Neural cell (in vitro differentiated cells): ENCODE results near the gene SLC9A3. TPM values are rescaled to one million over a fixed set of nuclear protein-coding genes. Genes with fewer than 3 reads are reported as not detected.

ENCODE experiments used
- H2AFZ ChIP-seq: fragments of 200-600, 300-800 bp; sonication (generic), shearing (Covaris generic); 2 replicates; pipeline ENCODE4 v1.6.0; 2014; ENCODE audit warnings: low read depth, mild to moderate bottlenecking, antibody characterized with exemption, low read length, moderate library complexity
- H3F3A ChIP-seq: fragments of 200-600 bp; shearing (Covaris generic); 2 replicates; pipeline ENCODE4 v1.6.1; 2016; ENCODE audit warnings: mild to moderate bottlenecking, moderate library complexity, mixed read lengths, antibody characterized with exemption, low read length; ENCODE audit not compliant: insufficient read depth, poor library complexity, severe bottlenecking
- H3K27ac ChIP-seq: fragments of 200-600, 300-800 bp; sonication (generic), shearing (Covaris generic); 2 replicates; pipeline ENCODE4 v1.5.1; 2014; ENCODE audit warnings: mild to moderate bottlenecking, low read length, moderate library complexity
- H3K27me3 ChIP-seq: fragments of 300-800, 200-600 bp; sonication (generic), shearing (Covaris generic); 2 replicates; pipeline ENCODE4 v1.6.0; 2014; ENCODE audit warnings: mild to moderate bottlenecking, low read depth, low read length, moderate library complexity; ENCODE audit not compliant: insufficient read depth
- H3K36me3 ChIP-seq: fragments of 300-800, 200-600 bp; sonication (generic), shearing (Covaris generic); 2 replicates; pipeline ENCODE4 v1.5.1; 2014; ENCODE audit warnings: mild to moderate bottlenecking, antibody characterized with exemption, low read length, moderate library complexity; ENCODE audit not compliant: insufficient read depth
- H3K4me2 ChIP-seq: fragments of 300-800, 200-600 bp; sonication (generic), shearing (Covaris generic); 2 replicates; pipeline ENCODE4 v1.6.0; 2014; ENCODE audit warnings: mild to moderate bottlenecking, low read length
- H3K4me3 ChIP-seq: fragments of 300-800, 200-600 bp; sonication (generic), shearing (Covaris generic); 2 replicates; pipeline ENCODE4 v1.5.1; 2014; ENCODE audit warnings: mild to moderate bottlenecking, low read length, moderate library complexity
- H3K79me2 ChIP-seq: fragments of 200-600 bp; shearing (Covaris generic); replicated peaks from 2 replicates; pipeline ENCODE4 v1.6.0; 2014; ENCODE audit warnings: mild to moderate bottlenecking, low read length, moderate library complexity; ENCODE audit not compliant: insufficient read depth
- H3K9ac ChIP-seq: fragments of 300-800, 200-600 bp; sonication (generic), shearing (Covaris generic); 2 replicates; pipeline ENCODE4 v1.6.1; 2016; ENCODE audit warnings: mild to moderate bottlenecking, low read length, mixed read lengths
- H3K9me2 ChIP-seq: fragments of 200-600 bp; shearing (Covaris generic); 2 replicates; pipeline ENCODE4 v1.6.1; 2016; ENCODE audit warnings: mild to moderate bottlenecking, low read length, mixed read lengths; ENCODE audit not compliant: insufficient read depth
- H3K9me3 ChIP-seq: fragments of 200-600, 300-800 bp; sonication (generic), shearing (Covaris generic); 2 replicates; pipeline ENCODE4 v1.6.1; 2016; ENCODE audit warnings: mild to moderate bottlenecking, mixed run types, low read length, moderate library complexity, mixed read lengths
- H4K20me1 ChIP-seq: fragments of 200-600 bp; shearing (Covaris generic); 2 replicates; pipeline ENCODE4 v1.6.1; 2016; ENCODE audit warnings: mild to moderate bottlenecking, mixed run types; ENCODE audit not compliant: insufficient read depth
- EP300 ChIP-seq: fragments of 450-650 bp; conservative IDR thresholded peaks from 2 replicates; pipeline ENCODE4 v1.6.1; 2014; ENCODE audit warnings: antibody characterized with exemption, mild to moderate bottlenecking, moderate library complexity; ENCODE audit not compliant: poor library complexity, severe bottlenecking
- EZH2 ChIP-seq: fragments of 200-600, 300-800 bp; shearing (Covaris generic), sonication (generic); IDR thresholded peaks from 2 replicates; pipeline ENCODE4 v1.6.1; 2014; ENCODE audit warnings: antibody characterized with exemption, low read length, borderline replicate concordance, mild to moderate bottlenecking; ENCODE audit not compliant: insufficient read depth, poor library complexity, severe bottlenecking
- MXI1 ChIP-seq: fragments of 450-650 bp; conservative IDR thresholded peaks from 2 replicates; pipeline ENCODE4 v1.6.1; 2014; ENCODE audit warnings: antibody characterized with exemption, mild to moderate bottlenecking; ENCODE audit not compliant: poor library complexity, severe bottlenecking
- POLR2AphosphoS5 ChIP-seq: IDR thresholded peaks from 2 replicates; pipeline ENCODE4 v1.6.1; 2012
- RAD21 ChIP-seq: fragments of 450-650 bp; conservative IDR thresholded peaks from 2 replicates; pipeline ENCODE4 v1.6.1; 2014; ENCODE audit warnings: antibody characterized with exemption, mild to moderate bottlenecking, moderate library complexity
- SMC3 ChIP-seq: fragments of 450-650 bp; conservative IDR thresholded peaks from 2 replicates; pipeline ENCODE4 v1.6.1; 2014; ENCODE audit warnings: antibody characterized with exemption, mild to moderate bottlenecking, moderate library complexity; ENCODE audit not compliant: poor library complexity
- TAF1 ChIP-seq: IDR thresholded peaks from 2 replicates; pipeline ENCODE4 v1.6.1; 2012; ENCODE audit warnings: low read depth
- polyA plus RNA-seq: library from polyadenylated mRNA; depleted of rRNA; stranded (reverse); fragments of >200 nt; gene quantifications from 2 replicates; pipeline ENCODE4 v1.2.3, GENCODE V29; 2014
- TF ChIP-seq, protein P1 (sequence below): IDR thresholded peaks from 2 replicates; pipeline ENCODE4 v1.6.1; 2012; ENCODE audit warnings: borderline replicate concordance
- TF ChIP-seq, protein P2 (sequence below): fragments of 450-650 bp; IDR thresholded peaks from 2 replicates; pipeline ENCODE4 v1.5.1; 2014; ENCODE audit warnings: antibody characterized with exemption, mild to moderate bottlenecking, moderate library complexity; ENCODE audit not compliant: poor library complexity, severe bottlenecking

Gene SLC9A3
- polyA plus RNA-seq, 1 donor from 2014 or later = 4.0 TPM

DNA sequence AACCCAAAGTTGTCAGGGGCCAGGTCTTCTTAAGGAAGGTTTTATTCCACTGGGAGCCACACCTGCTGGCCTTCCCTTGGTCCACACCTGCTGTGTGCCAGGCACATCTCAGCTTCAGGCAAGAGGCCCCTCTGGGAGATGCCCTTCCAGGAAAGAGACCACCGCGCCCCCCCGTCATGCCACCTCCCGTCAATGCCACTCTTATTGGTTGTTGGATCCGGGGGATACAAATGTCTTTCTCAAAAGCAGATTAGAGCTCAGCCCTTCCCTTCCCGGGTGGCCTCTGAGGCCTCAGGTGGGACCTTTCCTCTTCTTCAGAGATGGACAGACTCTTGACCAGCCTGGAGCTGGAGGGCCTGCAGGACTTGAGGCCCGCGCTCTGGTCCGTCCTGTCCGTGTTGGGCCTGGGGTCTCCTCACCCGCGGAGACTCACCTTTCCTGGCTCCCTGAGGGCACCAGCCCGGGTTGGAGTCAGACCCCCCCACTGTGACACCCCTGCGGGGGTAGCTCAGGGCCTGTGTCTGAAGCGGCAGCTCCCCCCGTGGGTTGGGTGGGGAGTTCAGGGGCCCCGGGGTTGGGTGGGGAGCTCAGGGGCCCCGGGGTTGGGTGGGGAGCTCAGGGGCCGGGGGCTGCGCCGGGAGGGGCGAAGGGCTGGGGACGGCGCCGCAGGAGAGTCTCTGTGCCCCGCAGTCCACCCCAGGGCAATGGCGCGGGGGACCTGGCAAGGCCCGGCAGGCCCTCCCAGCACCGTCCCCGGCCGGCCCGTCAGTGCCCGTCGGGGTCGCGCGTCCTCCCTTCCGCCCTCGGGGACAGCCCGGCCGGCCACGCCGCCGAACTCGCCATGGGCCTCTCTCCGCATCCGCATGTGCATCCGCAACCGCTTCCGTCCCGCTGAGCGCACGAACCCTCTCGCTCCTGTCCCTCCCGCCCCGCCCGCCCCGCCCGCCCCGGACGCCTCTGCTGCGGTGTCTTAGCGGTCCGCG is 3.7 kb upstream of the SLC9A3 start (continued):
- TF ChIP-seq, protein P1, sequence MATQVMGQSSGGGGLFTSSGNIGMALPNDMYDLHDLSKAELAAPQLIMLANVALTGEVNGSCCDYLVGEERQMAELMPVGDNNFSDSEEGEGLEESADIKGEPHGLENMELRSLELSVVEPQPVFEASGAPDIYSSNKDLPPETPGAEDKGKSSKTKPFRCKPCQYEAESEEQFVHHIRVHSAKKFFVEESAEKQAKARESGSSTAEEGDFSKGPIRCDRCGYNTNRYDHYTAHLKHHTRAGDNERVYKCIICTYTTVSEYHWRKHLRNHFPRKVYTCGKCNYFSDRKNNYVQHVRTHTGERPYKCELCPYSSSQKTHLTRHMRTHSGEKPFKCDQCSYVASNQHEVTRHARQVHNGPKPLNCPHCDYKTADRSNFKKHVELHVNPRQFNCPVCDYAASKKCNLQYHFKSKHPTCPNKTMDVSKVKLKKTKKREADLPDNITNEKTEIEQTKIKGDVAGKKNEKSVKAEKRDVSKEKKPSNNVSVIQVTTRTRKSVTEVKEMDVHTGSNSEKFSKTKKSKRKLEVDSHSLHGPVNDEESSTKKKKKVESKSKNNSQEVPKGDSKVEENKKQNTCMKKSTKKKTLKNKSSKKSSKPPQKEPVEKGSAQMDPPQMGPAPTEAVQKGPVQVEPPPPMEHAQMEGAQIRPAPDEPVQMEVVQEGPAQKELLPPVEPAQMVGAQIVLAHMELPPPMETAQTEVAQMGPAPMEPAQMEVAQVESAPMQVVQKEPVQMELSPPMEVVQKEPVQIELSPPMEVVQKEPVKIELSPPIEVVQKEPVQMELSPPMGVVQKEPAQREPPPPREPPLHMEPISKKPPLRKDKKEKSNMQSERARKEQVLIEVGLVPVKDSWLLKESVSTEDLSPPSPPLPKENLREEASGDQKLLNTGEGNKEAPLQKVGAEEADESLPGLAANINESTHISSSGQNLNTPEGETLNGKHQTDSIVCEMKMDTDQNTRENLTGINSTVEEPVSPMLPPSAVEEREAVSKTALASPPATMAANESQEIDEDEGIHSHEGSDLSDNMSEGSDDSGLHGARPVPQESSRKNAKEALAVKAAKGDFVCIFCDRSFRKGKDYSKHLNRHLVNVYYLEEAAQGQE = no peak
- TF ChIP-seq POLR2AphosphoS5 = no peak
- TF ChIP-seq RAD21 = no peak
- no peak for TF ChIP-seq TAF1

DNA sequence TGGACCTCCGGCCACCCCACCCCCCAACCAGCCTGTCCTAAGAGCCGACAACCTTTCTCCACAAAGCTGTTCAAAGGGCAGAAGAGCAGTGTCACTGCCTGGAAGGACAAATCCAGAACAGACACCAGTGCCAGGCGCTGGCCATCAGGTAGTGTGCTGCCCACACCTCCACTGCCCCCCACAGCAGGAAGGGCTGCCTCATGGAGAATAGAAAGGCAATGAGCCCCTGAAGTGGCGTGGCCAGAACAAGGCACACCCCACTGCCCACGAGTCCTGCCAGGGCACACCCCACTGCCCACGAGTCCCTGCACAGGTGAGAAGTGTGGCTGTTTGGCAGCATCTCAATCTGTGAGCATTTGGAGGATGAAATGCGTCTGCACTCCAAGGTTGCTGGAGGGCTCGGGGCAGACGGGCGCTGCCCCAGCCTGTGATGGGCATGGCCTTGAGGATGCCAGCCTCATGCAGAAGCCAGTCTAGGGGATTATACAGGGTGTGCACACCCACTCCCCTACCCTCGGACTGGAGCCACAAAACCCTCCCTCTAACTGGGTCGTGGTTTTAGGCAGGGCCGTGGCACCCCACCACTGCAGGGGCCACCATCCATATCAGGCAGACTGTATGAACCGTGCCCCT is 2.3 kb upstream of the SLC9A3 start:
- TF ChIP-seq SMC3 (no peak), POLR2AphosphoS5 (no peak), EZH2 (no peak), RAD21 (no peak), TAF1 (no peak), EP300 (no peak), MXI1 (no peak)
- TF ChIP-seq, protein P1 = no peak
- TF ChIP-seq, protein P2, sequence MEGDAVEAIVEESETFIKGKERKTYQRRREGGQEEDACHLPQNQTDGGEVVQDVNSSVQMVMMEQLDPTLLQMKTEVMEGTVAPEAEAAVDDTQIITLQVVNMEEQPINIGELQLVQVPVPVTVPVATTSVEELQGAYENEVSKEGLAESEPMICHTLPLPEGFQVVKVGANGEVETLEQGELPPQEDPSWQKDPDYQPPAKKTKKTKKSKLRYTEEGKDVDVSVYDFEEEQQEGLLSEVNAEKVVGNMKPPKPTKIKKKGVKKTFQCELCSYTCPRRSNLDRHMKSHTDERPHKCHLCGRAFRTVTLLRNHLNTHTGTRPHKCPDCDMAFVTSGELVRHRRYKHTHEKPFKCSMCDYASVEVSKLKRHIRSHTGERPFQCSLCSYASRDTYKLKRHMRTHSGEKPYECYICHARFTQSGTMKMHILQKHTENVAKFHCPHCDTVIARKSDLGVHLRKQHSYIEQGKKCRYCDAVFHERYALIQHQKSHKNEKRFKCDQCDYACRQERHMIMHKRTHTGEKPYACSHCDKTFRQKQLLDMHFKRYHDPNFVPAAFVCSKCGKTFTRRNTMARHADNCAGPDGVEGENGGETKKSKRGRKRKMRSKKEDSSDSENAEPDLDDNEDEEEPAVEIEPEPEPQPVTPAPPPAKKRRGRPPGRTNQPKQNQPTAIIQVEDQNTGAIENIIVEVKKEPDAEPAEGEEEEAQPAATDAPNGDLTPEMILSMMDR = no peak
- no peak overlapping the region for H3K4me3 ChIP-seq
- no peak overlapping the region for H3K9ac ChIP-seq
- no peaks in the 10 kb centered on the region for H3K79me2 ChIP-seq
- peaks cover 90% of the 10 kb centered on the region for H3K27me3 ChIP-seq
- H3K4me2 ChIP-seq = no peak overlapping the region
- H3K9me3 ChIP-seq = no peaks in the 10 kb centered on the region
- no peak overlapping the region for H2AFZ ChIP-seq
- no peaks in the 10 kb centered on the region for H3F3A ChIP-seq
- no peaks in the 10 kb centered on the region for H4K20me1 ChIP-seq
- H3K9me2 ChIP-seq = no peaks in the 10 kb centered on the region
- H3K36me3 ChIP-seq = no peaks in the 10 kb centered on the region
- H3K27ac ChIP-seq = no peak overlapping the region
